H9 (cell line): Measurements from ENCODE around the gene PDXDC1. TPM values are rescaled to one million over a fixed set of nuclear protein-coding genes. Genes with fewer than 3 reads are reported as not detected.
"Not testable (repeated sequence)": the region's sequence is repeated elsewhere in the genome, so short reads cannot be mapped to it uniquely, and the experiment has no call there.

Experiments used
- DNase-seq: peaks from one replicate; pipeline ENCODE4 v3.0.0-alpha.2; 2017
- H2AFZ ChIP-seq: one replicate; pipeline ENCODE4 v1.6.1; 2013; ENCODE audit warnings: mild to moderate bottlenecking, low read length, control low read depth, moderate library complexity
- H2AK5ac ChIP-seq: 2 replicates; pipeline ENCODE4 v1.6.1; 2013; ENCODE audit warnings: low read length, control low read depth, mixed read lengths; ENCODE audit not compliant: insufficient read length
- H2BK120ac ChIP-seq: one replicate; pipeline ENCODE4 v1.6.1; 2013; ENCODE audit warnings: low read depth, mild to moderate bottlenecking, low read length, control low read depth, inconsistent platforms; ENCODE audit not compliant: poor library complexity, severe bottlenecking
- H2BK12ac ChIP-seq: 2 replicates; pipeline ENCODE4 v1.6.1; 2013; ENCODE audit warnings: low read length, control low read depth, mixed read lengths, low read depth; ENCODE audit not compliant: insufficient read length
- H2BK15ac ChIP-seq: 2 replicates; pipeline ENCODE4 v1.6.1; 2013; ENCODE audit warnings: low read depth, low read length, control low read depth
- H2BK20ac ChIP-seq: one replicate; pipeline ENCODE4 v1.6.1; 2013; ENCODE audit warnings: low read depth, mild to moderate bottlenecking, low read length, control low read depth, inconsistent platforms; ENCODE audit not compliant: poor library complexity, severe bottlenecking
- H2BK5ac ChIP-seq: 2 replicates; pipeline ENCODE4 v1.6.1; 2013; ENCODE audit warnings: low read length, control low read depth, mixed read lengths; ENCODE audit not compliant: insufficient read length
- H3K14ac ChIP-seq: 2 replicates; pipeline ENCODE4 v1.6.1; 2013; ENCODE audit warnings: low read length, control low read depth; ENCODE audit not compliant: insufficient read depth
- H3K18ac ChIP-seq: 2 replicates; pipeline ENCODE4 v1.6.1; 2013; ENCODE audit warnings: low read depth, mild to moderate bottlenecking, mixed read lengths, low read length, control low read depth; ENCODE audit not compliant: insufficient read length
- H3K23ac ChIP-seq: 2 replicates; pipeline ENCODE4 v1.6.1; 2013; ENCODE audit warnings: low read length, control low read depth, mixed read lengths, low read depth; ENCODE audit not compliant: insufficient read length
- H3K23me2 ChIP-seq: 2 replicates; pipeline ENCODE4 v1.6.1; 2013; ENCODE audit warnings: low read depth, mild to moderate bottlenecking, mixed read lengths, low read length, control low read depth; ENCODE audit not compliant: insufficient read length, poor library complexity, severe bottlenecking
- H3K27ac ChIP-seq: 2 replicates; pipeline ENCODE4 v1.5.1; 2013; ENCODE audit warnings: low read length, control low read depth, mixed read lengths, low read depth; ENCODE audit not compliant: insufficient read length
- H3K27me3 ChIP-seq: 2 replicates; pipeline ENCODE4 v1.6.1; 2013; ENCODE audit warnings: low read length, control low read depth, inconsistent platforms; ENCODE audit not compliant: insufficient read depth
- H3K4ac ChIP-seq: 2 replicates; pipeline ENCODE4 v1.6.1; 2013; ENCODE audit warnings: low read depth, mild to moderate bottlenecking, control low read depth, inconsistent platforms, low read length, moderate library complexity
- H3K4me1 ChIP-seq: 2 replicates; pipeline ENCODE4 v1.6.1; 2013; ENCODE audit warnings: low read length, control low read depth, inconsistent platforms; ENCODE audit not compliant: insufficient read depth
- H3K4me2 ChIP-seq: 2 replicates; pipeline ENCODE4 v1.6.1; 2013; ENCODE audit warnings: low read length, control low read depth, mixed read lengths; ENCODE audit not compliant: insufficient read length, insufficient read depth
- H3K56ac ChIP-seq: 2 replicates; pipeline ENCODE4 v1.6.1; 2013; ENCODE audit warnings: low read depth, mild to moderate bottlenecking, mixed read lengths, low read length, control low read depth; ENCODE audit not compliant: insufficient read length
- H3K79me1 ChIP-seq: 2 replicates; pipeline ENCODE4 v1.6.1; 2013; ENCODE audit warnings: low read depth, mild to moderate bottlenecking, moderate library complexity, low read length, control low read depth, inconsistent platforms; ENCODE audit not compliant: insufficient read depth, poor library complexity, severe bottlenecking
- H3K79me2 ChIP-seq: 2 replicates; pipeline ENCODE4 v1.6.1; 2013; ENCODE audit warnings: low read length, control low read depth, inconsistent platforms; ENCODE audit not compliant: insufficient read depth
- H3K9ac ChIP-seq: 2 replicates; pipeline ENCODE4 v1.6.1; 2013; ENCODE audit warnings: low read length, control low read depth, mixed read lengths; ENCODE audit not compliant: insufficient read length; ENCODE audit errors: extremely low read depth
- H3K9me3 ChIP-seq: one replicate; pipeline ENCODE4 v1.6.1; 2013; ENCODE audit warnings: low read depth, low read length, inconsistent platforms; ENCODE audit not compliant: control insufficient read depth
- H3T11ph ChIP-seq: one replicate; pipeline ENCODE4 v1.6.1; 2013; ENCODE audit warnings: mild to moderate bottlenecking, low read length, control low read depth, inconsistent platforms
- H4K20me1 ChIP-seq: one replicate; pipeline ENCODE4 v1.6.1; 2013; ENCODE audit not compliant: control insufficient read depth, insufficient read length, insufficient read depth
- H4K5ac ChIP-seq: 2 replicates; pipeline ENCODE4 v1.6.1; 2013; ENCODE audit warnings: low read depth, mild to moderate bottlenecking, mixed read lengths, low read length, control low read depth; ENCODE audit not compliant: insufficient read length
- H4K8ac ChIP-seq: replicated peaks from 2 replicates; pipeline ENCODE4 v1.6.1; 2013; ENCODE audit warnings: low read length, control low read depth, mixed read lengths, low read depth; ENCODE audit not compliant: insufficient read length
- H4K91ac ChIP-seq: 2 replicates; pipeline ENCODE4 v1.6.1; 2013; ENCODE audit warnings: low read depth, mild to moderate bottlenecking, moderate library complexity, mixed read lengths, low read length, control low read depth; ENCODE audit not compliant: insufficient read length
- H3K27ac Mint-ChIP-seq, 3 experiments: 2 replicates in 2 of 3; 3 replicates in 1 of 3; pipeline ENCODE4 v1.8.0; 2020 to 2021; ENCODE audit warnings: mixed read lengths in 3 of 3, mild to moderate bottlenecking in 1 of 3, moderate library complexity in 1 of 3
- H3K27me3 Mint-ChIP-seq: 2 replicates; pipeline ENCODE4 v1.8.0; 2021; ENCODE audit warnings: low read depth, mild to moderate bottlenecking, moderate library complexity, mixed read lengths
- H3K36me3 Mint-ChIP-seq, 3 experiments: 2 replicates in 2 of 3; 3 replicates in 1 of 3; pipeline ENCODE4 v1.8.0; 2020 to 2021; ENCODE audit warnings: low read depth in 3 of 3, mixed read lengths in 3 of 3; ENCODE audit not compliant: insufficient read depth in 1 of 3
- H3K4me1 Mint-ChIP-seq, 2 experiments: 2 replicates each; pipeline ENCODE4 v1.8.0; 2020; ENCODE audit warnings: mixed read lengths in 2 of 2
- H3K4me3 Mint-ChIP-seq, 2 experiments: 2 replicates in 1 of 2; 3 replicates in 1 of 2; pipeline ENCODE4 v1.8.0; 2020 to 2021; ENCODE audit warnings: mild to moderate bottlenecking in 2 of 2, mixed read lengths in 2 of 2, moderate library complexity in 1 of 2
- H3K9me3 Mint-ChIP-seq, 2 experiments: 2 replicates in 1 of 2; 3 replicates in 1 of 2; pipeline ENCODE4 v1.8.0; 2020; ENCODE audit warnings: mild to moderate bottlenecking in 2 of 2, mixed read lengths in 2 of 2, moderate library complexity in 1 of 2
- WGBS: extraction: QIAGEN DNeasy Blood & Tissue Kit; methylation state at CpG from one replicate; pipeline ENCODE4 v1.1.7; 2013; ENCODE audit warnings: missing lambda C conversion rate, low lambda C conversion rate, mixed read lengths; ENCODE audit not compliant: insufficient read length; ENCODE audit errors: extremely low coverage; 5-methylcytosine and 5-hydroxymethylcytosine counted together
- total RNA-seq: library from RNA; stranded (reverse); gene quantifications from 2 replicates; pipeline ENCODE4 v1.2.1, GENCODE V29; 2021

PDXDC1 gene
- total RNA-seq, 1 experiment from 2014 or later = 112 TPM

DNA sequence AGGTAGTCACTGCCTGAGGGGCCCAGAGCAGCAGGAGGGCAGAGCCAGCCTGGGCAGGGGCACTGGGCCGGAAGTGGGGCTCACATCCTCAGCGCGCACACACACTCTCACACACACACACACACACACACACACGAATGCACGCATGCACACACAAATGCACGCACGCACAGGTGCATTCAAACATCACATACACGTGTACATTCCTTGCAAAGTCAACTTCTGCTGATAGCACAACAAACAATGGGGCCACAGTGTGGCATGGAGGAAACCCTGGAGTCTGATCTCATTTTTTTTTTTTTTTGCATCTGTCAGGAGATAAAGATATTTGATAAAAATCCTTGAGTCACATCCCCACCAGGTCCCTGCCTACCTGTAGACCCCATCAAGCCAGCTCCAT, 182.8 kb downstream of the PDXDC1 start:
- H3K27ac Mint-ChIP-seq, H3K4ac ChIP-seq, H3K36me3 Mint-ChIP-seq, DNase-seq, H3K14ac ChIP-seq, H3K23ac ChIP-seq, H2BK15ac ChIP-seq, H3K79me2 ChIP-seq, H3K4me2 ChIP-seq, H2BK12ac ChIP-seq, H4K8ac ChIP-seq, H3K27me3 Mint-ChIP-seq, H3K4me3 Mint-ChIP-seq, H3T11ph ChIP-seq, H2BK20ac ChIP-seq, H3K9me3 Mint-ChIP-seq, H4K91ac ChIP-seq, H2BK5ac ChIP-seq, H2AK5ac ChIP-seq, H3K9me3 ChIP-seq, H2BK120ac ChIP-seq, H3K27me3 ChIP-seq, H3K79me1 ChIP-seq, H3K27ac ChIP-seq, H3K23me2 ChIP-seq, H4K20me1 ChIP-seq, H2AFZ ChIP-seq, H3K56ac ChIP-seq, H4K5ac ChIP-seq, H3K18ac ChIP-seq, H3K9ac ChIP-seq, H3K4me1 ChIP-seq: not testable (repeated sequence)
- H3K4me1 Mint-ChIP-seq = peaks cover 9 to 11% of the 10 kb centered on the region in 2 experiments
- no CpG with 5 or more reads among the region's 8 CpGs for WGBS

GRCh38 chr16:15159671-15160070, 184.8 kb downstream of the PDXDC1 start:
- H2BK5ac ChIP-seq = not testable (repeated sequence)

More at GRCh38 chr16:15159671-15160070, 184.8 kb downstream of the PDXDC1 start:
- H2BK12ac ChIP-seq, H2AFZ ChIP-seq, H3K4me3 Mint-ChIP-seq, H3K27ac ChIP-seq, H2BK15ac ChIP-seq, H3K9me3 ChIP-seq, H3K79me1 ChIP-seq, H4K5ac ChIP-seq, H3K27ac Mint-ChIP-seq, H3T11ph ChIP-seq, H2BK120ac ChIP-seq, H3K18ac ChIP-seq, H3K79me2 ChIP-seq, DNase-seq, H3K27me3 ChIP-seq, H2BK20ac ChIP-seq, H3K36me3 Mint-ChIP-seq, H4K91ac ChIP-seq, H3K56ac ChIP-seq, H2AK5ac ChIP-seq, H3K4ac ChIP-seq, H4K8ac ChIP-seq, H3K14ac ChIP-seq, H3K27me3 Mint-ChIP-seq, H3K4me2 ChIP-seq, H3K23me2 ChIP-seq, H4K20me1 ChIP-seq, H3K9ac ChIP-seq, H3K23ac ChIP-seq, H3K4me1 ChIP-seq, H3K9me3 Mint-ChIP-seq: not testable (repeated sequence)
- no CpG with 5 or more reads among the region's 5 CpGs for WGBS
- peaks cover 17 to 18% of the 10 kb centered on the region in 2 experiments for H3K4me1 Mint-ChIP-seq
